ENCODE data around the gene ATP5PO.

Gene ATP5PO

DNA sequence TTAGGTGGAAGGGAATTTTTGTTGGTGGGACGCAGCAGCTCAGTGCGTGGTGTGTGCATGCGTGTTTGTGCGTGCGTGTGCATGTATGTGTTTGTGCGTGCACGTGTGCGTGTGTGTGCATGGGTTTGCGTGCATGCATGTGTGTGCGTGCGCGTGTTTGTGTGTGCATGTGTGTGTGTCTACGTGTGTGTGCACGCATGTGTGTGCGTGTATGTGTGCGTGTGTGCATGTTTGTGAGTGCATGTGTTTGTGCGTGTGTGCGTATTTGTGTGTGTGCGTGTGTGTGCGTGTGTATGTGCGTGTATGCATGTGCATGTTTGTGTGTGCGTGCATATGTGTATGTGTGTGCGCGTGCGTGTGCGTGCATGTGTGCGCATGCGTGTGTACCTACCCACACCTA lies 20.2 kb downstream of the ATP5PO start:
- H3K4me3 ChIP-seq (ENCODE audit: severe bottlenecking) = no peak overlapping the region

DNA sequence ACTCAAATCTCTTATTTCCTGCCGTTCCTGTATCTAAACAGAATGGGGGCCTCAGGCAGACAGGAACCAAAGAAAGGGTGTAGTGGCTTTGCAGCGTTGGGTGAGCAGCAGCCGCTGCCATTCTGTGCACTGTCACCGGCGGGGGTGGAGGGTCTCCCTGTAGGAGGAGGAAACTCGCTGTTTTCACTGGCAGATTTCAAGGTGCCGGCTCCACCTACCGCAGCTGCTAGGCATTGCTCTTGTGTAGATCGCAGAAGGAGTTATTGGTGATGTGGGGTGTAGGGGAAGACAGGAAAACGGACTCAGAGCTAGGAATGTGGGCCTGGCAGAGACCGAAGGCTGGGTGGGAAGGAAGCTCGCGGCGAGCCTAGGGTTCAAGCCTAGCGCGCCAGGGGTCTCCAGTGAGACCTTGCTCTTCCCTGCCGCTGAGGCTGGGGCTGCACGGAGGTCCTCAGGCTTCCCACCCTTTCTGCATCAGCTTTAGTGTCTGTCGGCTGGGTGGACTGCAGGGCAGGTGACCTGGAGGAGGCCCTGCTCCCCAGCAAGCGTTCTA lies 20.8 kb downstream of the ATP5PO start:
- no peaks in the 10 kb centered on the region for H3K9me3 ChIP-seq (ENCODE audit: severe bottlenecking)
- TF ChIP-seq CTCF (IDR thresholded peaks at IDR 0.05; ENCODE audit: poor library complexity, severe bottlenecking) = peak; percentile 76
- no peak for DNase-seq (ENCODE audit: low spot score)
- H3K27me3 ChIP-seq (ENCODE audit: insufficient read depth, poor library complexity, severe bottlenecking) = no peaks in the 10 kb centered on the region
- H3K36me3 ChIP-seq (ENCODE audit: low read depth) = no peaks in the 10 kb centered on the region
- H3K4me1 ChIP-seq (ENCODE audit: insufficient read depth, poor library complexity, severe bottlenecking) = peaks cover 6% of the 10 kb centered on the region
- ATAC-seq (ENCODE audit: low read depth) = peak; percentile 90
- H3K4me3 ChIP-seq (ENCODE audit: severe bottlenecking) = no peak overlapping the region
- H3K27ac ChIP-seq (ENCODE audit: poor library complexity, severe bottlenecking) = no peak overlapping the region

More for the DNA sequence above, 20.2 kb downstream of the ATP5PO start:
- no peak overlapping the region for H3K27ac ChIP-seq (ENCODE audit: poor library complexity, severe bottlenecking)
- H3K4me1 ChIP-seq (ENCODE audit: insufficient read depth, poor library complexity, severe bottlenecking) = peaks cover 6% of the 10 kb centered on the region
- H3K27me3 ChIP-seq (ENCODE audit: insufficient read depth, poor library complexity, severe bottlenecking) = no peaks in the 10 kb centered on the region
- H3K9me3 ChIP-seq (ENCODE audit: severe bottlenecking) = no peaks in the 10 kb centered on the region
- DNase-seq (ENCODE audit: low spot score) = no peak
- no peak for TF ChIP-seq CTCF (IDR thresholded peaks at IDR 0.05; ENCODE audit: poor library complexity, severe bottlenecking)
- H3K36me3 ChIP-seq (ENCODE audit: low read depth) = no peaks in the 10 kb centered on the region
- no peak for ATAC-seq (ENCODE audit: low read depth)

- no peaks in the 10 kb centered on the region for H3K36me3 ChIP-seq (ENCODE audit: low read depth)
- TF ChIP-seq CTCF (IDR thresholded peaks at IDR 0.05; ENCODE audit: poor library complexity, severe bottlenecking) = no peak
- no peak overlapping the region for H3K27ac ChIP-seq (ENCODE audit: poor library complexity, severe bottlenecking)
- no peak for DNase-seq (ENCODE audit: low spot score)
- no peak for ATAC-seq (ENCODE audit: low read depth)
- no peak overlapping the region for H3K4me3 ChIP-seq (ENCODE audit: severe bottlenecking)
- H3K9me3 ChIP-seq (ENCODE audit: severe bottlenecking) = no peaks in the 10 kb centered on the region
- no peaks in the 10 kb centered on the region for H3K27me3 ChIP-seq (ENCODE audit: insufficient read depth, poor library complexity, severe bottlenecking)
- H3K4me1 ChIP-seq (ENCODE audit: insufficient read depth, poor library complexity, severe bottlenecking) = peaks cover 6% of the 10 kb centered on the region
Measured at GRCh38 chr21:33893917-33894316, 21.7 kb downstream of the ATP5PO start.

- peaks cover 6% of the 10 kb centered on the region for H3K4me1 ChIP-seq (ENCODE audit: insufficient read depth, poor library complexity, severe bottlenecking)
- no peak for DNase-seq (ENCODE audit: low spot score)
- no peaks in the 10 kb centered on the region for H3K9me3 ChIP-seq (ENCODE audit: severe bottlenecking)
- no peaks in the 10 kb centered on the region for H3K27me3 ChIP-seq (ENCODE audit: insufficient read depth, poor library complexity, severe bottlenecking)
- peak; percentile 7 for TF ChIP-seq CTCF (IDR thresholded peaks at IDR 0.05; ENCODE audit: poor library complexity, severe bottlenecking)
- H3K27ac ChIP-seq (ENCODE audit: poor library complexity, severe bottlenecking) = no peak overlapping the region
- ATAC-seq (ENCODE audit: low read depth) = no peak
- no peak overlapping the region for H3K4me3 ChIP-seq (ENCODE audit: severe bottlenecking)
- no peaks in the 10 kb centered on the region for H3K36me3 ChIP-seq (ENCODE audit: low read depth)
Measured at GRCh38 chr21:33892853-33893252, 22.8 kb downstream of the ATP5PO start.

DNA sequence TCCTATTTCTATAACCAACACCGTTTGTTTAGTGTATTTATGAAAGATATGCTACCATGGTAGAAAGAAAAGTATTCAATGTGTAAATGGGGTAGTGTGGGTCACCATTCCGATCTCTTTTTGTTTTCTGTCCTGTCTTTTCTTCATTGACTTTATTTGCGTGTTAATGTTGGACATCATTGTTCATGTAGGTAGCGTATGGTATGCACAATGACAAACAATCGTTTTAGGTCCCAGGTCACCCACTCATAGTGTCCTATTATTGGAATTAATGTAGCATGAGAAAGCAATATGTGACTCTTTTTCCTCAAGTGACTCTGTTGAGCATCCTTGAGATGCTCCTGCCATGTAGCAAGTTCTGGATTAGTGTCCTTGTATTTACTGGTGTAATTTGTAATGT lies 25.4 kb downstream of the ATP5PO start:
- Histone ChIP-seq H3K27ac (ENCODE audit: poor library complexity, severe bottlenecking) (no peak overlapping the region), H3K36me3 (ENCODE audit: low read depth) (no peaks in the 10 kb centered on the region), H3K9me3 (ENCODE audit: severe bottlenecking) (no peaks in the 10 kb centered on the region), H3K27me3 (ENCODE audit: insufficient read depth, poor library complexity, severe bottlenecking) (no peaks in the 10 kb centered on the region), H3K4me1 (ENCODE audit: insufficient read depth, poor library complexity, severe bottlenecking) (no peaks in the 10 kb centered on the region), H3K4me3 (ENCODE audit: severe bottlenecking) (no peak overlapping the region)
- no peak for ATAC-seq (ENCODE audit: low read depth)
- no peak for DNase-seq (ENCODE audit: low spot score)
- TF ChIP-seq CTCF (IDR thresholded peaks at IDR 0.05; ENCODE audit: poor library complexity, severe bottlenecking) = no peak

Measured in RWPE2 (cell line).